ENCODE measurements around the gene SLC25A3. TPM values are rescaled to one million over a fixed set of nuclear protein-coding genes. Genes with fewer than 3 reads are reported as not detected.
A peak's percentile ranks its signal among the peaks of the same experiment; 100 is the strongest.

SLC25A3 gene
- total RNA-seq, 1 experiment from 2014 or later = 733 TPM

DNA sequence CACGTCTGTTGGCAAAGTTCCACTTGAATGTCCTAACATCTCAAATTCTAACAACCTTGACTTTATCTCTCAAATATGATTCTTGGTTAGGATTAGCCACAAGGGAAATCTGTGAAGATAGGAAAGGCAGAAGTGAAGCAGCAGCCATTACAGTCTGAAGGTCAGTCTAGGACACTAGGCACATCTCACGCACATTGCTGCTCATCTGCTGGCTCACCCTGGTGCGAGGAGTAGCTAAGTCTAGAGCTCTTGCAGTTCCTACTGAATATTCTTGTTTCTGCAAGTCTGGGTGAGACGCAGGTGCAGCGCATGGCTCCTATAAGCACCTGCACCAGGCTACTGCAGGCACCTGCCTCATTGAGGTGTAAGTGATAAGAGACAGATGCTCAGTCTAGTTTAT is 6.4 kb upstream of the SLC25A3 start:
- ATAC-seq = no peak
- CTCF ChIA-PET = interaction anchor here (1.4 to 3.7 kb wide), 2 partner anchors 15 to 20 kb away, joined by 5 to 16 read pairs; no protein-coding TSS in a partner anchor
- Mint-ChIP-seq H3K27me3 (ENCODE audit: low read depth) (no peaks in the 10 kb centered on the region), H3K9me3 (no peaks in the 10 kb centered on the region), H3K4me1 (no peaks in the 10 kb centered on the region), H3K36me3 (no peaks in the 10 kb centered on the region), H3K27ac (no peak overlapping the region), H3K4me3 (no peak overlapping the region)
- no peak for DNase-seq (ENCODE audit: low spot score)
- POLR2A ChIA-PET = no interaction called here
- TF ChIP-seq OVOL2 (CRISPR knock-in tag; IDR thresholded peaks at IDR 0.05; ENCODE audit: borderline replicate concordance) (no peak), ARID4B (CRISPR knock-in tag; IDR thresholded peaks at IDR 0.05; ENCODE audit: borderline replicate concordance) (no peak), FOXJ3 (CRISPR knock-in tag; IDR thresholded peaks at IDR 0.05; ENCODE audit: borderline replicate concordance) (no peak), FOXK1 (CRISPR knock-in tag; IDR thresholded peaks at IDR 0.05) (no peak), HMGA2 (CRISPR knock-in tag; IDR thresholded peaks at IDR 0.05) (no peak)
- TF ChIP-seq, protein P1, sequence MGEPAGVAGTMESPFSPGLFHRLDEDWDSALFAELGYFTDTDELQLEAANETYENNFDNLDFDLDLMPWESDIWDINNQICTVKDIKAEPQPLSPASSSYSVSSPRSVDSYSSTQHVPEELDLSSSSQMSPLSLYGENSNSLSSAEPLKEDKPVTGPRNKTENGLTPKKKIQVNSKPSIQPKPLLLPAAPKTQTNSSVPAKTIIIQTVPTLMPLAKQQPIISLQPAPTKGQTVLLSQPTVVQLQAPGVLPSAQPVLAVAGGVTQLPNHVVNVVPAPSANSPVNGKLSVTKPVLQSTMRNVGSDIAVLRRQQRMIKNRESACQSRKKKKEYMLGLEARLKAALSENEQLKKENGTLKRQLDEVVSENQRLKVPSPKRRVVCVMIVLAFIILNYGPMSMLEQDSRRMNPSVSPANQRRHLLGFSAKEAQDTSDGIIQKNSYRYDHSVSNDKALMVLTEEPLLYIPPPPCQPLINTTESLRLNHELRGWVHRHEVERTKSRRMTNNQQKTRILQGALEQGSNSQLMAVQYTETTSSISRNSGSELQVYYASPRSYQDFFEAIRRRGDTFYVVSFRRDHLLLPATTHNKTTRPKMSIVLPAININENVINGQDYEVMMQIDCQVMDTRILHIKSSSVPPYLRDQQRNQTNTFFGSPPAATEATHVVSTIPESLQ (CRISPR knock-in tag; IDR thresholded peaks at IDR 0.05) = no peak
- TF ChIP-seq, protein P2, sequence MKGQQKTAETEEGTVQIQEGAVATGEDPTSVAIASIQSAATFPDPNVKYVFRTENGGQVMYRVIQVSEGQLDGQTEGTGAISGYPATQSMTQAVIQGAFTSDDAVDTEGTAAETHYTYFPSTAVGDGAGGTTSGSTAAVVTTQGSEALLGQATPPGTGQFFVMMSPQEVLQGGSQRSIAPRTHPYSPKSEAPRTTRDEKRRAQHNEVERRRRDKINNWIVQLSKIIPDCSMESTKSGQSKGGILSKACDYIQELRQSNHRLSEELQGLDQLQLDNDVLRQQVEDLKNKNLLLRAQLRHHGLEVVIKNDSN (CRISPR knock-in tag; IDR thresholded peaks at IDR 0.05) = no peak

DNA sequence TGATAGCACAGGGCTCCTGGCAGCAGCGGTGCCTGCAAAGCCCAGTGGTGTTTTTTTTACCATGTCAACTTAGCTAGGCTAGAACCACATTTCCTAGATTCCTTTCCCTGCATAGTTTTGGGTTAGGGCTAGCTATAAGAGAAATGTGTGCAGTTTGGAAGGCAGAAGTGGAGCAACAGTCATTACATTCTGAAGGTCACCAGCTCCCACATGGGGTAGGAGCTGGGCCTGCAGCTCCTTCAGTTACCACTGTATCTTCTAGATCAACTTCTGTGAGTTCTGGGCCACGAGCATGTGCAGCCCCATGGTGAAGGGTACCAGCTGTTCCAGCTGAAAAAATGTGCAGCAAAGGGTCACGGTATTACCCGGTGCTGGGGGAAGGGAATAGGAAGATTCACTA is 2.3 kb upstream of the SLC25A3 start:
- POLR2A ChIA-PET = no interaction called here
- Mint-ChIP-seq H3K4me3 (no peak overlapping the region), H3K9me3 (no peaks in the 10 kb centered on the region), H3K36me3 (peaks cover 20% of the 10 kb centered on the region), H3K27me3 (ENCODE audit: low read depth) (no peaks in the 10 kb centered on the region), H3K27ac (peak overlapping the region; percentile 94), H3K4me1 (peaks cover 22% of the 10 kb centered on the region)
- CTCF ChIA-PET = interaction anchor here (0.8 to 1.4 kb wide), 2 partner anchors 20 to 24 kb away, joined by 5 to 7 read pairs; no protein-coding TSS in a partner anchor
- no peak for DNase-seq (ENCODE audit: low spot score)
- ATAC-seq = no peak
- TF ChIP-seq SMAD4 (CRISPR knock-in tag; IDR thresholded peaks at IDR 0.05) (no peak), ATF3 (CRISPR knock-in tag; conservative IDR thresholded peaks at IDR 0.05) (no peak), GTF2I (CRISPR knock-in tag; conservative IDR thresholded peaks at IDR 0.05) (no peak), CTCF (IDR thresholded peaks at IDR 0.05) (no peak), TP53 (CRISPR knock-in tag; IDR thresholded peaks at IDR 0.05) (no peak), MXD4 (CRISPR knock-in tag; IDR thresholded peaks at IDR 0.05; ENCODE audit: borderline replicate concordance) (no peak), ETV6 (CRISPR knock-in tag; IDR thresholded peaks at IDR 0.05) (no peak)
- TF ChIP-seq, protein P3, sequence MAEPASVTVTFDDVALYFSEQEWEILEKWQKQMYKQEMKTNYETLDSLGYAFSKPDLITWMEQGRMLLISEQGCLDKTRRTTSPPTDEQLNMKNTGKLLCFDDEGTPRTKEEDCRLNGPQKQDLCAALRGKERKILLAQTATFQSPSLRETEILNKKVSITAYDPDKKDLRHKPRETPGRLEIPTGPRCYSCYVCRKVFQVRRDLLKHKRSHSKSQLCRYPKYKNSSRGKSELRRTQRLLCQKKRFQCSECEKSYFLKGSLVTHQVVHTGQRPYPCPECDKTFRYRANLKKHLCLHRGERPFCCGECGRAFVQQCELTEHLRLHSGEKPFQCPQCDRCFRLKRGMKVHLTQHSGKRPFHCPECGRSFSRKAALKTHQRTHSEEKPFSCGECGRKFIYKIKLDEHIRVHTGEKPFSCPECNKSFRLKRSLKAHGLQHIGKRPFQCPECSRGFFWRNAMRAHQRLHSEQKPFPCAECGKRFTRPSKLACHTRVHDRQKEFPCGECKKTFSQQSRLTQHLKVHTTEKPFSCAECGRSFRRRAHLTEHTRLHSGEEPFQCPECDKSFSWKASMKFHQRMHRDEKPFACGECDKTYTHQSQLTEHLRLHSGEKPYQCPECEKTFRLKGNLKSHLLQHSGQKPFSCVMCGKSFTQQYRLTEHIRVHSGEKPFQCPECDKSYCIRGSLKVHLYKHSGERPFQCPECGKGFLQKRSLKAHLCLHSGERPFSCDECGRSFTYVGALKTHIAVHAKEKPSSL (CRISPR knock-in tag; conservative IDR thresholded peaks at IDR 0.05) = no peak
- TF ChIP-seq, protein P4, sequence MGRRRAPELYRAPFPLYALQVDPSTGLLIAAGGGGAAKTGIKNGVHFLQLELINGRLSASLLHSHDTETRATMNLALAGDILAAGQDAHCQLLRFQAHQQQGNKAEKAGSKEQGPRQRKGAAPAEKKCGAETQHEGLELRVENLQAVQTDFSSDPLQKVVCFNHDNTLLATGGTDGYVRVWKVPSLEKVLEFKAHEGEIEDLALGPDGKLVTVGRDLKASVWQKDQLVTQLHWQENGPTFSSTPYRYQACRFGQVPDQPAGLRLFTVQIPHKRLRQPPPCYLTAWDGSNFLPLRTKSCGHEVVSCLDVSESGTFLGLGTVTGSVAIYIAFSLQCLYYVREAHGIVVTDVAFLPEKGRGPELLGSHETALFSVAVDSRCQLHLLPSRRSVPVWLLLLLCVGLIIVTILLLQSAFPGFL (CRISPR knock-in tag; IDR thresholded peaks at IDR 0.05; ENCODE audit: borderline replicate concordance) = no peak
- TF ChIP-seq, protein P5, sequence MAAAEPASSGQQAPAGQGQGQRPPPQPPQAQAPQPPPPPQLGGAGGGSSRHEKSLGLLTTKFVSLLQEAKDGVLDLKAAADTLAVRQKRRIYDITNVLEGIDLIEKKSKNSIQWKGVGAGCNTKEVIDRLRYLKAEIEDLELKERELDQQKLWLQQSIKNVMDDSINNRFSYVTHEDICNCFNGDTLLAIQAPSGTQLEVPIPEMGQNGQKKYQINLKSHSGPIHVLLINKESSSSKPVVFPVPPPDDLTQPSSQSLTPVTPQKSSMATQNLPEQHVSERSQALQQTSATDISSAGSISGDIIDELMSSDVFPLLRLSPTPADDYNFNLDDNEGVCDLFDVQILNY (CRISPR knock-in tag; IDR thresholded peaks at IDR 0.05) = no peak
